RPMI7951 (cell line): Measurements from ENCODE around the gene SLIT1. TPM values are rescaled to one million over a fixed set of nuclear protein-coding genes. Genes with fewer than 3 reads are reported as not detected.

Experiments used
- DNase-seq: peaks from one replicate; pipeline ENCODE4 v3.0.0-alpha.2; 2012; ENCODE audit warnings: low read depth
- total RNA-seq: library from RNA; depleted of rRNA; stranded (reverse); fragments of >200 nt; shearing (Covaris generic); gene quantifications from 2 replicates; pipeline ENCODE4 v1.2.3, GENCODE V29; 2014

SLIT1 gene
- total RNA-seq, 1 experiment from 2014 or later: 0.12 TPM

GRCh38 chr10:97140049-97140846 lies 45.5 kb downstream of the SLIT1 start:
- DNase-seq: peak; percentile 47

- DNase-seq: no peak
Observed at GRCh38 chr10:97139651-97140048, 46.1 kb downstream of the SLIT1 start.

- no peak for DNase-seq
Observed at GRCh38 chr10:97138846-97139245, 46.9 kb downstream of the SLIT1 start.

GRCh38 chr10:97138174-97138573 lies 47.6 kb downstream of the SLIT1 start:
- no peak for DNase-seq

- no peak for DNase-seq
Observed at GRCh38 chr10:97136756-97137155, 49.0 kb downstream of the SLIT1 start.

- DNase-seq: no peak
Observed at GRCh38 chr10:97135464-97135863, 50.3 kb downstream of the SLIT1 start.

GRCh38 chr10:97134983-97135382 lies 50.8 kb downstream of the SLIT1 start:
- no peak for DNase-seq

GRCh38 chr10:97134110-97134509 lies 51.6 kb downstream of the SLIT1 start:
- no peak for DNase-seq

GRCh38 chr10:97132273-97132672 lies 53.5 kb downstream of the SLIT1 start:
- no peak for DNase-seq

- peak; percentile 30 for DNase-seq
Observed at GRCh38 chr10:97131666-97132065, 54.1 kb downstream of the SLIT1 start.

- no peak for DNase-seq
Observed at GRCh38 chr10:97131181-97131628, 54.6 kb downstream of the SLIT1 start.

- peak; percentile 17 for DNase-seq
Observed at GRCh38 chr10:97129666-97130065, 56.1 kb downstream of the SLIT1 start.

- peak; percentile 74 for DNase-seq
Observed at GRCh38 chr10:97128516-97129154, 57.1 kb downstream of the SLIT1 start.

- DNase-seq: no peak
Observed at GRCh38 chr10:97128039-97128492, 57.7 kb downstream of the SLIT1 start.

- DNase-seq: no peak
Observed at GRCh38 chr10:97127509-97127908, 58.2 kb downstream of the SLIT1 start.

- DNase-seq: no peak
Observed at GRCh38 chr10:97124211-97124610, 61.5 kb downstream of the SLIT1 start.

- no peak for DNase-seq
Observed at GRCh38 chr10:97123765-97124164, 62.0 kb downstream of the SLIT1 start.

- DNase-seq: no peak
Observed at GRCh38 chr10:97121041-97121440, 64.7 kb downstream of the SLIT1 start.

- DNase-seq: no peak
Observed at GRCh38 chr10:97120370-97120769, 65.4 kb downstream of the SLIT1 start.

- no peak for DNase-seq
Observed at GRCh38 chr10:97119058-97119745, 66.6 kb downstream of the SLIT1 start.

GRCh38 chr10:97117372-97117771 lies 68.4 kb downstream of the SLIT1 start:
- no peak for DNase-seq

GRCh38 chr10:97116462-97117162 lies 69.1 kb downstream of the SLIT1 start:
- DNase-seq: no peak
